Hematopoietic multipotent progenitor cell treated with erythropoietin and hydrocortisone succinate and interleukin-3 and kit ligand, for 8 days (in vitro differentiated cells): Measurements from ENCODE around the gene TVP23A.
"Not testable (repeated sequence)": the region's sequence is repeated elsewhere in the genome, so short reads cannot be mapped to it uniquely, and the experiment has no call there.

Source experiments
- DNase-seq: peaks from one replicate; pipeline ENCODE4 v3.0.0-alpha.2; 2015

Gene TVP23A

GRCh38 chr16:10743610-10744369 is 74.8 kb downstream of the TVP23A start, which contains the start of gene NUBP1:
Gene NUBP1 (plus strand): TSS chr16:10743842. CDS start chr16:10743864, 22 bp downstream.
- DNase-seq: peak; percentile 97

- DNase-seq: no peak
These were observed 75.4 kb downstream of the TVP23A start for GRCh38 chr16:10743227-10743609.

GRCh38 chr16:10741844-10742243 is 76.8 kb downstream of the TVP23A start:
- no peak for DNase-seq

DNA sequence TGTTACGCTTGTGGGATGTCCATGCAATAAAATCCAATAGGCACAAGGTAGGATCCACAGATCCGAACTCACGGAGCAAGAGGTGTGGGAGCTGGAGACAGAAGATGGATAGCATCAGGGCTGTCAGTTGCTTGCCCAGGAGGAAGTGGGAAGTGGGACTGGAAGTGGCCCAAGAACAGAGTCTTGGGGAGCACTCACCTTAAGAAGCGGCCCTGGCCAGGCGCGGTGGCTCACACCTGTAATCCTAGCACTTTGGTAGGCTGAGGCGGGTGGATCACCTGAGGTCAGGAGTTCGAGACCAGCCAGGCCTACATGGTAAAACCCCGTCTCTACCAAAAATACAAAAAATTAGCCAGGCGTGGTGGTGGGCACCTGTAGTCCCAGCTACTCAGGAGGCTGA is 77.3 kb downstream of the TVP23A start:
- not testable (repeated sequence) for DNase-seq

DNA sequence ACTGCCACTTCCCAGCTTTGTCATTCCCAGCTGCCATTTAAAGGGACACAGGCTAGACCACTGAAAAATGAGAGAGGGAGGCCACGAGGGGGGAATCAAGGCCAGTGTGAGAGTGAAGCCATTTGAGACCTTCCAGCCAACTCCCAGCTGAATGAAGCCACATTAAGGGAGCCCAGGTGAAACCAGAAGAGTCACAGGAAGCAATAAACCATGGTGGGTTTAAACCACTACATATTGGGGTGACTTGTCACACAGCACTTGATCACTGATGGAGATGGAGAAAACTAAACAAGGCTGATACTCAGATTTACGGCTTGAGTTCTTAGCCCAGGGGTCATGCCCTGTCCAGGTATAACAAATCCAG is 77.8 kb downstream of the TVP23A start:
- DNase-seq: no peak

GRCh38 chr16:10740000-10740844 is 78.4 kb downstream of the TVP23A start:
- DNase-seq: no peak

DNA sequence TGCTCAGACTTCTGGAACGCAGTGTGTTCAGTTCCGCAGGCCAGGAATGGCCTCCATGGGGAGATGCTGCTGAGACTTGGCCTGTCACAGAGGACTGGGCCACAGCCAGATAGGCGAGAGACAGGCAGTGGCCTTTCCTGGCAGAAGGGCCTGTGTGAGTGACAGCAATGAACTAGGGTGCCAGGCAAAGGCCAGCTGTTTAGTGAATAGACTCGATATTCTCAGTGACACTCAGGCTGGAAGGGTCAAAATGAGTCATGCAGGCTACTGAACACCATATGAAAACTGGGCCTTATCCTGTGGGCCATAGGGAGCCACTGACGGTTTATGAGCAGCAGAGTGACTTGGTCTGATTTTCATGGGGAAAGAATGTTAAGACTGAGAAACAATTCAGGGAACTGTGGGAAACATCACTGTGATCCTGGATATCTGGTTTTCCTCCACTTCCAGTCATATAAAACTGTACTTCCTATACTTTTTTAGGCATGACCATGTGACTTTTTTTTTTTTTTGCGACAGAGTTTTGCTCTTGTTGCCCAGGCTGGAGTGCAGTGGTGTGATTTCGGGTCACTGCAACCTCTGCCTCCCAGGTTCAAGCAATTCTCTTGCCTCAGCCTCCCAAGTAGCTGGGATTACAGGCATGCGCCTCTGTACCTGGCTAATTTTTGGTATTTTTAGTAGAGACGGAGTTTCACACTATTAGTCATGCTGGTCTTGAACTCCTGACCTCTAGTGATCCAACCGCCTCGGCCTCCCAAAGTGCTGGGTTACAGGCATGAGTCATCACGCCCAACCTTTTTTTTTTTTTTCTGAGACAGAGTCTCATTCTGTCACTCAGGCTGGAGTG is 80.1 kb downstream of the TVP23A start:
- DNase-seq: peak; percentile 50

- DNase-seq: peak; percentile 83
These were observed 81.4 kb downstream of the TVP23A start for GRCh38 chr16:10737068-10737625.

DNA sequence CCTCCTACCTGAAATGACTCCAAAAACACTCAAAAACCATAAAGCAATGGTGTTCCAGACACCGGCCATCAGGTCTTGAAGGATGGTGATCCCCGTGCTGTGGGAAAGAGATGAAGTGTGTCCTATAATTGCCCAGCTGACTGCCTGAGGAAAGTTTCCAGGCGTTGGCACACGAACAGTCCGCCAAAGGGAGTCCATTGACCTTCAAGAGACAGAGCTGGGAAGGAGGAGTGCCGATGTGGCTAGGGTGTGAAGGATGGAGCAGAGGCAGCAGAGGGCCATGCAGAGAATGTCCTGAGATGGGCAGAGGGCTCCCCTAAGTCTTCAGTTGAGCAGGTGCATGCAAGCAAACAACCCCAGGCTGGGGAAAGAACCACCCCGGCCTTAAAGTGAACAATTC is 86.8 kb downstream of the TVP23A start:
- DNase-seq: no peak

DNA sequence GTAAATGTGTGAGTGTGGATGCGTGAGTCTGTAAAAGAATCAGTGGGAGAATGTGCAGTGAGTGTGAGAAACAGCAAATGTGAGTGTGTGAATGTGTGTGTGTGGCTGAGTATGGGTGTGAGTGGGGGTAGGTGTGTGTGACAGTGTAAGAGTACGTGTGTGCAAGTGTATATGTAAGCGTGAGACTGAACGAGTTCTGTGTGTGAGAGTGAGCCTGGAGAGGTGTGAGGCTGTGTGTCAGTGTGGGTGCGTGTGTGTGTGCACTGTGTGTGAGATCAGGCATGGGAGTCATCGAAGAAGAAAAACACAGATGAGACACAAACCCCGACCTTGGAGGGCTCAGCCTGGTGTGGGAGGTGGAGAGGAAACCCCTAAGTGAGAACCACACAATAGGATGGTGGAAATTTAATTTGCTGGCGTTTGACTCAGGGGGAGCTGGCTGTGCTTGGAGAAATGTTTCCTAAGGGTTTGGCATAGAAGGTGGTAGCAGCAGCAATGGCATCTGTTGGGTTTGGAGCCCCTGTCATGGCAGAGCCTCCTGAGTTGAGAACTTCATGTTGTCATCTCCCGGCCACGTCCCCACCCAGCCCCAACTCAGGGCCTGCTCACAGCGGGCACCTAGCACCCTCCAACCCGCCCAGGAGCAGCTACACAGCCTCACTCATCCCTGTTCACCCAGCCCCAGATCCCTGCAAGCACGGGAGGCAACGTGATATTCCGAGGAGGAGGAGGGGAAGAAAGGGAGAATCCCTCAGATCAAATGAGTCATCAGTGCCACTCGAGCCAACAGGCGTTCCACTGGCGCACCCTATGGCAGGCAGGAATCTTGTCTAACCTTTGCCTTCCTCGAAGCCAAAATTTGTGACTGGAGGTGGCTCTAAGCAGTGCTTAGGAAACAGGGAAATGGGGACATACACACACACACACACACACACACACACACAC is 89.2 kb downstream of the TVP23A start:
- no peak for DNase-seq

DNA sequence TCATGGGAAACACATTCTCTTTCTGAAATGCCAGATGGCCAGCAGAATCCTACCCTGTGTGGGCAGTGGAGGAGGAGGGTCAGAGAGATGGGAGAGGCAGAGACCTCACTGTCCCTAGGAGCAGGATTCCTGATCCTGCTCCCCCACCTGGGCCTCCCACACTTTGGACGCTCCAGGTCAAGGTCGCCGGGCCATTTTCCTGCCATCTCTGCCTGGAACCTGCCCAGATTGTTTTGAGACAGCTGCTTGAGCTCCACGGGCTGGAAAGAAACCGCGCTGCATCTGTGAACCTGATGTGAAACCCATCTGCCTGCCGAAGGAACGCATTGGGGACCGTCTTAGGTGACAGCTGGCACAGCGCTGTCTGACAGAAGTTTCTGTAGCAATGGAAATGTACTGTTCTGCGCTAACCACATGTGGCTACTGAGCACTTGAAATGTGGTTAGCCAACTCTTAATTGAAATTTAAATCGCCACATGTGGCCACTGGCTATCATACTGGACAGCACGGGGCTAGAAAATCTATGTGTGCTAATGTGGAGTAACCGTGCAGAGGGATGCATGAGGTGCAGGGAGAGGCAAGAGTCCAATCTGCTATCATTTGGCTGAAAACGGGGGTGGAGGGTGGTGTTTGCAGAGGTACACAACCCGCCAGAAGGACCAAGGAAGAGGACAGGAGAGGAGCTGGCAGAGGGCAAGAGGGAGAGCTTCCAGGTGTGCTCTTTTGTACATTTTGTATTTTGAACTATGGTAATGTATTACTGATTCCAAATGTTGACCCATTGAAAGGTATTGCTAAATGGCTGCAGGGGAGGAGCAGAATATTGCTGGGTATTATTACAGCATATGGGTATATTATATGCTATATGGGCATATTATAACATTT is 90.3 kb downstream of the TVP23A start:
- no peak for DNase-seq
